HEK293 (cell line): ENCODE data around the gene MRPL20.

Experiments used
- AEBP2 ChIP-seq: fragments of 450-650 bp; formaldehyde crosslinking; IDR thresholded peaks from 2 replicates; pipeline ENCODE4 v1.5.1; 2016; ENCODE audit warnings: missing biosample characterization, missing genetic modification characterization, borderline replicate concordance
- ATF2 ChIP-seq: fragments of 450-650 bp; formaldehyde crosslinking; IDR thresholded peaks from 2 replicates; pipeline ENCODE4 v1.5.1; 2016; ENCODE audit warnings: missing biosample characterization, missing genetic modification characterization, low read depth
- CTCF ChIP-seq: fragments of 450-650 bp; formaldehyde crosslinking; IDR thresholded peaks from 2 replicates; pipeline ENCODE4 v1.5.1; 2016; ENCODE audit warnings: missing biosample characterization, missing genetic modification characterization
- ZNF169 ChIP-seq: fragments of 450-650 bp; formaldehyde crosslinking; IDR thresholded peaks from 2 replicates; pipeline ENCODE4 v1.5.1; 2016; ENCODE audit warnings: missing biosample characterization, missing genetic modification characterization
- ZNF394 ChIP-seq: fragments of 450-650 bp; formaldehyde crosslinking; IDR thresholded peaks from 2 replicates; pipeline ENCODE4 v1.5.1; 2016; ENCODE audit warnings: missing biosample characterization, missing genetic modification characterization, mild to moderate bottlenecking, moderate library complexity, borderline replicate concordance

GRCh38 chr1:1393014-1393413 is 14.1 kb downstream of the MRPL20 start:
- TF ChIP-seq ZNF169 (tag by site-specific recombination), result no peak
- no peak for TF ChIP-seq CTCF (tag by site-specific recombination)
- no peak for TF ChIP-seq ZNF394 (tag by site-specific recombination)
- no peak for TF ChIP-seq ATF2 (tag by site-specific recombination)
- no peak for TF ChIP-seq AEBP2
